GM12878 (cell line): ENCODE measurements around the gene DAAM1. TPM values are rescaled to one million over a fixed set of nuclear protein-coding genes. Genes with fewer than 3 reads are reported as not detected.

ENCODE experiments used
- ATF7 ChIP-seq: fragments of 450-650 bp; IDR thresholded peaks from 2 replicates; pipeline ENCODE4 v1.6.1; 2016; ENCODE audit warnings: low read depth, mild to moderate bottlenecking
- BCL11A ChIP-seq: IDR thresholded peaks from 2 replicates; pipeline ENCODE4 v1.6.1; 2011; ENCODE audit warnings: low read depth, low read length
- CREM ChIP-seq: IDR thresholded peaks from 2 replicates; pipeline ENCODE4 v1.6.1; 2014; ENCODE audit warnings: antibody characterized with exemption, low read depth
- DPF2 ChIP-seq: fragments of 450-650 bp; IDR thresholded peaks from 2 replicates; pipeline ENCODE4 v1.6.1; 2017; ENCODE audit warnings: mild to moderate bottlenecking
- FOXM1 ChIP-seq: IDR thresholded peaks from 2 replicates; pipeline ENCODE4 v1.6.1; 2012; ENCODE audit warnings: low read depth, mild to moderate bottlenecking, inconsistent platforms, low read length, moderate library complexity
- IKZF2 ChIP-seq, 2 experiments: fragments of 450-650 bp; IDR thresholded peaks; 2 replicates each; pipeline ENCODE4 v1.6.1; 2017; ENCODE audit warnings: mild to moderate bottlenecking in 2 of 2, moderate library complexity in 2 of 2
- IRF4 ChIP-seq: IDR thresholded peaks from 2 replicates; pipeline ENCODE4 v1.6.1; 2011; ENCODE audit warnings: low read depth, low read length
- JUNB ChIP-seq: IDR thresholded peaks from 2 replicates; pipeline ENCODE4 v1.6.1; 2016; ENCODE audit warnings: antibody characterized with exemption, mild to moderate bottlenecking
- MXI1 ChIP-seq: fragments of 150-350 bp; IDR thresholded peaks from 2 replicates; pipeline ENCODE4 v1.6.1; 2011; ENCODE audit warnings: low read depth, mild to moderate bottlenecking, inconsistent platforms, low read length, improper control_type of control experiment
- NFIC ChIP-seq: IDR thresholded peaks from 2 replicates; pipeline ENCODE4 v1.6.1; 2012; ENCODE audit warnings: low read depth, mild to moderate bottlenecking, inconsistent platforms, low read length, moderate library complexity
- PAX5 ChIP-seq: IDR thresholded peaks from 2 replicates; pipeline ENCODE4 v1.6.1; 2011; ENCODE audit warnings: low read depth, low read length, borderline replicate concordance
- RUNX3 ChIP-seq: IDR thresholded peaks from 2 replicates; pipeline ENCODE4 v1.6.1; 2012; ENCODE audit warnings: low read length, inconsistent platforms
- SPI1 ChIP-seq: IDR thresholded peaks from 2 replicates; pipeline ENCODE4 v1.6.1; 2011; ENCODE audit warnings: low read depth, mild to moderate bottlenecking, low read length, moderate library complexity, borderline replicate concordance; ENCODE audit not compliant: insufficient read depth
- STAT3 ChIP-seq: IDR thresholded peaks from 2 replicates; pipeline ENCODE4 v1.6.1; 2011; ENCODE audit warnings: low read depth, low read length, improper control_type of control experiment
- TCF12 ChIP-seq: IDR thresholded peaks from 2 replicates; pipeline ENCODE4 v1.6.1; 2011; ENCODE audit warnings: low read depth, mild to moderate bottlenecking, low read length
- ZNF24 ChIP-seq: fragments of 450-650 bp; IDR thresholded peaks from 2 replicates; pipeline ENCODE4 v1.6.1; 2017; ENCODE audit warnings: antibody characterized with exemption, mild to moderate bottlenecking
- ZNF274 ChIP-seq: IDR thresholded peaks from one replicate; pipeline ENCODE4 v1.8.0; 2011; ENCODE audit not compliant: insufficient read length, insufficient read depth
- polyA plus RNA-seq, 11 experiments: library from polyadenylated mRNA; depleted of rRNA in 4 of 11; unstranded in 6 of 11; stranded (reverse) in 5 of 11; fragments of >200 nt; fragmentation: Nextera tagmentation in 4 of 11; fragmentation: Illumina TruSeq in 1 of 11; extraction: Ambion mirVana in 4 of 11; extraction: Trizol in 1 of 11; gene quantifications; 1 replicate in 1 of 11; 2 replicates in 10 of 11; pipeline versions ENCODE4 v1.2.1 to v1.2.3, GENCODE V29; 2011 to 2016; ENCODE audit warnings: inconsistent platforms in 2 of 11, missing spikeins in 2 of 11, low read depth in 1 of 11
- total RNA-seq, 4 experiments: library from RNA; depleted of rRNA in 3 of 4; stranded (reverse); fragments of >200 nt in 3 of 4; fragmentation: Illumina TruSeq in 1 of 4; extraction: Trizol in 1 of 4; gene quantifications; 2 replicates each; pipeline versions ENCODE4 v1.2.1 to v1.2.3, GENCODE V29; 2013 to 2021
- TF ChIP-seq, protein P1 (sequence below): fragments of 450-650 bp; conservative IDR thresholded peaks from 2 replicates; pipeline ENCODE4 v1.6.1; 2017; ENCODE audit warnings: mild to moderate bottlenecking, moderate library complexity
- TF ChIP-seq, protein P2 (sequence below): IDR thresholded peaks from 2 replicates; pipeline ENCODE4 v1.6.1; 2011; ENCODE audit warnings: borderline replicate concordance, low read depth, mild to moderate bottlenecking, moderate library complexity, mixed read lengths, low read length; ENCODE audit not compliant: insufficient read depth; ENCODE audit errors: extremely low read length
- TF ChIP-seq, protein P3 (sequence below): fragments of 450-650 bp; IDR thresholded peaks from 2 replicates; pipeline ENCODE4 v1.6.1; 2017; ENCODE audit warnings: low read depth, mild to moderate bottlenecking, moderate library complexity
- TF ChIP-seq, protein P4 (sequence below): IDR thresholded peaks from 2 replicates; pipeline ENCODE4 v1.6.1; 2011; ENCODE audit warnings: borderline replicate concordance, low read depth, mild to moderate bottlenecking, moderate library complexity, low read length; ENCODE audit not compliant: insufficient read depth, poor library complexity, severe bottlenecking

DAAM1 gene
- total and polyA plus RNA-seq, 10 of the 15 experiments (the other 5 are each of a cell fraction or from before 2014, with no cell fraction given): 13.8 to 32.4 (median 24.2) TPM

DNA sequence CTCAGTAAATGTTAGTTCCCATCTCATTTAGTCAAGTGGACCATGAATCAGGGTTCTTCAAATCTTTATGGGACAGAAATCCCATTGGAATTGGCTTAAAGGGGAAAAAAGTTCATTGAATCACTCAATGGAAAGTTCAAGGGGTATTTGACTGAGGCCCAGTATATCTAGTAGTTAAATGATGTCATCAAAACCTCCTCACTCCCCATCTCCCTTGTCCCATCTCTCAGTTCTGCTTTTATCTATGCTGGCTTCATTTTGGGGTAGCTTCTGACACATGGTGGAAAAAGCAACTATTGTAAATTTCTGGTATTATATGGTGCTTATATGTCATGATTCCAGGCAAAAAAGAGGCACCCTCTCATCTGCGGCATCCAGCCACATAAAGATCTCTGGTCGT is 51.9 kb downstream of the DAAM1 start (continued):
- TF ChIP-seq, protein P1, sequence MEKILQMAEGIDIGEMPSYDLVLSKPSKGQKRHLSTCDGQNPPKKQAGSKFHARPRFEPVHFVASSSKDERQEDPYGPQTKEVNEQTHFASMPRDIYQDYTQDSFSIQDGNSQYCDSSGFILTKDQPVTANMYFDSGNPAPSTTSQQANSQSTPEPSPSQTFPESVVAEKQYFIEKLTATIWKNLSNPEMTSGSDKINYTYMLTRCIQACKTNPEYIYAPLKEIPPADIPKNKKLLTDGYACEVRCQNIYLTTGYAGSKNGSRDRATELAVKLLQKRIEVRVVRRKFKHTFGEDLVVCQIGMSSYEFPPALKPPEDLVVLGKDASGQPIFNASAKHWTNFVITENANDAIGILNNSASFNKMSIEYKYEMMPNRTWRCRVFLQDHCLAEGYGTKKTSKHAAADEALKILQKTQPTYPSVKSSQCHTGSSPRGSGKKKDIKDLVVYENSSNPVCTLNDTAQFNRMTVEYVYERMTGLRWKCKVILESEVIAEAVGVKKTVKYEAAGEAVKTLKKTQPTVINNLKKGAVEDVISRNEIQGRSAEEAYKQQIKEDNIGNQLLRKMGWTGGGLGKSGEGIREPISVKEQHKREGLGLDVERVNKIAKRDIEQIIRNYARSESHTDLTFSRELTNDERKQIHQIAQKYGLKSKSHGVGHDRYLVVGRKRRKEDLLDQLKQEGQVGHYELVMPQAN: no peak
- TF ChIP-seq CREM: peak; percentile 64
- TF ChIP-seq ZNF274: no peak
- TF ChIP-seq NFIC: peak; percentile 64; the same call in 1 of the 2 replicates
- TF ChIP-seq, protein P2, sequence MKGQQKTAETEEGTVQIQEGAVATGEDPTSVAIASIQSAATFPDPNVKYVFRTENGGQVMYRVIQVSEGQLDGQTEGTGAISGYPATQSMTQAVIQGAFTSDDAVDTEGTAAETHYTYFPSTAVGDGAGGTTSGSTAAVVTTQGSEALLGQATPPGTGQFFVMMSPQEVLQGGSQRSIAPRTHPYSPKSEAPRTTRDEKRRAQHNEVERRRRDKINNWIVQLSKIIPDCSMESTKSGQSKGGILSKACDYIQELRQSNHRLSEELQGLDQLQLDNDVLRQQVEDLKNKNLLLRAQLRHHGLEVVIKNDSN: no peak
- TF ChIP-seq, protein P3, sequence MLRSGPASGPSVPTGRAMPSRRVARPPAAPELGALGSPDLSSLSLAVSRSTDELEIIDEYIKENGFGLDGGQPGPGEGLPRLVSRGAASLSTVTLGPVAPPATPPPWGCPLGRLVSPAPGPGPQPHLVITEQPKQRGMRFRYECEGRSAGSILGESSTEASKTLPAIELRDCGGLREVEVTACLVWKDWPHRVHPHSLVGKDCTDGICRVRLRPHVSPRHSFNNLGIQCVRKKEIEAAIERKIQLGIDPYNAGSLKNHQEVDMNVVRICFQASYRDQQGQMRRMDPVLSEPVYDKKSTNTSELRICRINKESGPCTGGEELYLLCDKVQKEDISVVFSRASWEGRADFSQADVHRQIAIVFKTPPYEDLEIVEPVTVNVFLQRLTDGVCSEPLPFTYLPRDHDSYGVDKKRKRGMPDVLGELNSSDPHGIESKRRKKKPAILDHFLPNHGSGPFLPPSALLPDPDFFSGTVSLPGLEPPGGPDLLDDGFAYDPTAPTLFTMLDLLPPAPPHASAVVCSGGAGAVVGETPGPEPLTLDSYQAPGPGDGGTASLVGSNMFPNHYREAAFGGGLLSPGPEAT: peak; percentile 72
- peak; percentile 55; the same call in 1 of the 2 replicates for TF ChIP-seq RUNX3
- TF ChIP-seq MXI1: peak; percentile 29; the same call in 1 of the 2 replicates
- TF ChIP-seq PAX5: peak; percentile 23; the same call in 1 of the 2 replicates
- TF ChIP-seq TCF12: no peak
- TF ChIP-seq IKZF2 (IDR thresholded peaks at IDR 0.05): peak; percentile 90 to 92
- TF ChIP-seq JUNB: peak; percentile 66
- TF ChIP-seq ZNF24: 0 out of 2 replicates have a peak, but pooled peaks have one; percentile 34
- TF ChIP-seq, protein P4, sequence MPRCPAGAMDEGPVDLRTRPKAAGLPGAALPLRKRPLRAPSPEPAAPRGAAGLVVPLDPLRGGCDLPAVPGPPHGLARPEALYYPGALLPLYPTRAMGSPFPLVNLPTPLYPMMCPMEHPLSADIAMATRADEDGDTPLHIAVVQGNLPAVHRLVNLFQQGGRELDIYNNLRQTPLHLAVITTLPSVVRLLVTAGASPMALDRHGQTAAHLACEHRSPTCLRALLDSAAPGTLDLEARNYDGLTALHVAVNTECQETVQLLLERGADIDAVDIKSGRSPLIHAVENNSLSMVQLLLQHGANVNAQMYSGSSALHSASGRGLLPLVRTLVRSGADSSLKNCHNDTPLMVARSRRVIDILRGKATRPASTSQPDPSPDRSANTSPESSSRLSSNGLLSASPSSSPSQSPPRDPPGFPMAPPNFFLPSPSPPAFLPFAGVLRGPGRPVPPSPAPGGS: peak; percentile 12
- TF ChIP-seq FOXM1: peak; percentile 37; the same call in 1 of the 2 replicates
- TF ChIP-seq IRF4: peak; percentile 67; the same call in 1 of the 2 replicates
- peak; percentile 93 for TF ChIP-seq SPI1
- peak; percentile 98 for TF ChIP-seq ATF7
- peak; percentile 71; the same call in 1 of the 2 replicates for TF ChIP-seq BCL11A
- peak; percentile 85 for TF ChIP-seq DPF2
- TF ChIP-seq STAT3: no peak
